ENCODE results near the gene AVP. TPM values are rescaled to one million over a fixed set of nuclear protein-coding genes. Genes with fewer than 3 reads are reported as not detected.
"Not testable (repeated sequence)": the region's sequence is repeated elsewhere in the genome, so short reads cannot be mapped to it uniquely, and the experiment has no call there.

Gene AVP
- total RNA-seq, 1 donor from 2014 or later: not detected

DNA sequence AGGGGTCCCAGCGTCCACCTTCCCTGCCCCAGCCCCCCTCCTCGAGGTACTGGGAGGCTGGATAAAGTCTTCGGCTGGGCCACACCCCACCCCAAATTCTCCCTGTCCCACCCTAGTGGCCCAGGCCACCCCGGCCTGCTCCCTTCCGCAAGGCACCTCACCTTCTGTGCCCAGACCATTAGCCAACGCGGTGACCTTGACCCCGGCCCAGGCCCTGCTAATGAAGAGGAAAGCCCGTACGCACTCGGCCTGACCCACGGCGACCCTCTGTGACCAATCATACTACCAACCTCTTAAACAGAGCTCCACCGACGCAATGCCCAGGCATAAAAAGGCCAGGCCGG is 13.3 kb downstream of the AVP start:
- Mint-ChIP-seq H3K27ac (no peak overlapping the region), H3K27me3 (peaks cover 42% of the 10 kb centered on the region), H3K4me1 (ENCODE audit: unreplicated experiment) (peaks cover 4% of the 10 kb centered on the region), H3K4me3 (no peak overlapping the region), H3K9me3 (no peaks in the 10 kb centered on the region), H3K36me3 (peaks cover 5% of the 10 kb centered on the region)
- no peak for TF ChIP-seq CTCF (conservative IDR thresholded peaks at IDR 0.05)
- DNase-seq (ENCODE audit: extremely low spot score, unreplicated experiment): no peak

- Mint-ChIP-seq H3K4me3 (peak overlapping the region; percentile 78), H3K4me1 (ENCODE audit: unreplicated experiment) (peaks cover 4% of the 10 kb centered on the region), H3K36me3 (peaks cover 5% of the 10 kb centered on the region), H3K27ac (no peak overlapping the region), H3K27me3 (peaks cover 42% of the 10 kb centered on the region), H3K9me3 (no peaks in the 10 kb centered on the region)
- no peak for DNase-seq (ENCODE audit: extremely low spot score, unreplicated experiment)
- no peak for TF ChIP-seq CTCF (conservative IDR thresholded peaks at IDR 0.05)
These were observed 13.8 kb downstream of the AVP start for GRCh38 chr20:3070725-3071124.

DNA sequence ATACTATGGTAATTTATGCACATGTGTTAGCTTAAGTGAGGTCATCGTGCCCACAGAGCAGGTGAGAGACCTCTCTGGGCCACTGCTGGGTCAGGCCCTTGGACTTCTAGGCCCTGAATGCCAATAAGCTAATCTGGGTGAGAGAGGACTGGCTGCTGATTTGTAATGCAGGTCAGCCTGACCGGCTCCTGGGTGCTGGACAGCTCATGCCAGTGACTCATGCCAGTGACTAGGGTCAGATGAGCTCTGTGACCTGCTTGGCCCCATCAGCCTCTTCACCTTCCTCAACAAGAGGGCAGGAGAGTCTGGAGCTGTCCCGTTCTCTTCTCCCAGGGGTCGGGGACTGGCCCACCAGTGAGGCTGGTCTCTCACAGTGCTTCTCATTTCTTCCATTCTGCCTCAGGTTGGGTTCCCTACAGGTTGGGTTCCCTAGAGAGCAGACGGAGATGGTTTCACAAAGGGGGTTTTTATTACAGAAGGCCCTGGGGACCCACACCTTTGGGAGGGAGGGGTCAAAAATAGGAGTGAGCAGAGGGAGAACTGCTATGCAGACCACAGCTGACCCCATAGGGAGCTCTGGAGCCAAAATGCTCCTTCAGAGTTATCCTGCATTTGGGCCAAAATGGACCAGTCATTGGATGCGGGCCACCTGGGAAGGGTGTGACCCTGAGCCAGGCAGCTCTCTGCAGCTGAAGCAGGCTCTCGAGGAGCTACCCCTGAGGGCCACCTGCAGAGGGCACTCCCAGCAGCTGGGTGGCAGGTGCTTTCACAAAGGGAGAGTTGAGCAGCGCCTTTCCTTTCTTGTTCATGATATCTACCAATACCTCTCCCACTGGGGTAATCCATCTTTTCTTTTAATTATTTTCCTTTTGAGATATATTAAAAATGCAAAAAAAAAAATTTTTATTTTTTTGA is 15.3 kb downstream of the AVP start:
- Mint-ChIP-seq H3K27ac (no peak overlapping the region), H3K4me3 (no peak overlapping the region), H3K36me3 (peaks cover 5% of the 10 kb centered on the region), H3K27me3 (peaks cover 39% of the 10 kb centered on the region), H3K4me1 (ENCODE audit: unreplicated experiment) (no peaks in the 10 kb centered on the region), H3K9me3 (no peaks in the 10 kb centered on the region)
- no peak for TF ChIP-seq CTCF (conservative IDR thresholded peaks at IDR 0.05)
- DNase-seq (ENCODE audit: extremely low spot score, unreplicated experiment): no peak

DNA sequence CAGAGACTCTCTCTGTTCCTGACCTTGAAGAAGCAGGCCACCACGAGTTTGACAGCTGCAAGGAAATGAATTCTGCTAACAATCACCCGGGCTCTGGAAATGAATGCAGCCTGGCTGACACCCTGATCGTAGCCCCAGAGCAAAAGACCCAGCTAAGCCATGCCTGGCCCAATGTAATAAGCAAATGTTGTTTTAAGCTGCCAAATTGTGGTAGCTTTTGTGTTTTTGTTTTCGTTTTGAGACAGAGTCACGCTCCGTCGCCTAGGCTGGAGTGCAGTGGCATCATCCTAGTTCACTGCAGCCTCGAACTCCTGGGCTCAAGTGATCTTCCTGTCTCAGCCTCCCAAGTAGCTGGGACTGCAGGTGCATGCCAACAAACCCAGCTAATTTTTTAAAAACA is 16.4 kb downstream of the AVP start:
- peaks cover 34% of the 10 kb centered on the region for H3K27me3 Mint-ChIP-seq
- peaks cover 5% of the 10 kb centered on the region for H3K36me3 Mint-ChIP-seq
- H3K9me3 Mint-ChIP-seq: no peaks in the 10 kb centered on the region
- no peaks in the 10 kb centered on the region for H3K4me1 Mint-ChIP-seq (ENCODE audit: unreplicated experiment)
- no peak for DNase-seq (ENCODE audit: extremely low spot score, unreplicated experiment)
- H3K4me3 Mint-ChIP-seq: no peak overlapping the region
- TF ChIP-seq CTCF (conservative IDR thresholded peaks at IDR 0.05): no peak
- no peak overlapping the region for H3K27ac Mint-ChIP-seq

DNA sequence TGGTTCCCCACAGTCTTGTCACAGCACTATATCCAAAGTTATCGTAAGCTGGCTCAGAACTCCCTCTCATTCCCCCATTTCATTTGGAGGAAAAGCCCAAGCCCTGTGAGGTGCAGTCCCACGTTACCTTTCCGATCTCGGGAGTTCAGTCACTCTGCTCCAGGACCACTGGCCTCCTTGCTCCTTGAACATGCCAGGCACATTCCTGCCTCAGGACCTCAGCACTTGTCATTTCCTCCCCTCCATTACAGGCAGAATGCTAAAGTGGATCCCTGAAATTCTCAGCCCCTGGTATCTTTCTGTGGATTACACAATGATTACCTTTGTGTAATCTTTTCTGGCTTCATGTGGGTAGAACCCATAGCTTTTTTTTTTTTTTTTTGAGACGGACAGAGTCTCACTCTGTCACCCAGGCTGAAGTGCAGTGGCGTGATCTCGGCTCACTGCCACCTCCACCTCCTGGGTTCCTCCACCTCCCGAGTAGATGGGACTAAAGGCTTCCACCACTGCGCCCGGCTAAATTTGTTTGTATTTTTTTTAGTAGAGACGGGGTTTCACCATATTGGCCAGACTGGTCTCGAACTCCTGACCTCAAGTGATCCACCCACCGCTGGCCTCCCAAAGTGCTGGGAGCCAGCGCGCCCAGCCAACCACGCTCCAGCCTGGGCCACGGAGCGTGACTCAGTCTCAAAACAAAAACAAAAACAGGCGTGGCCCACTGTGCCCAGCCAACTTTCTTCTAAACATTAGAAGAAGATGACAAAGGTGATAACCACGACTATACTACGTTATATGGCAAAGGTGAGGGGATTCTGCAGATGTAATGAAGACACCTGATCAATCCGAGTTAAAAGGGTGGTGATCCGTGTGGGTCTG is 17.1 kb downstream of the AVP start:
- Mint-ChIP-seq H3K9me3 (no peaks in the 10 kb centered on the region), H3K4me3 (no peak overlapping the region), H3K27me3 (peaks cover 28% of the 10 kb centered on the region), H3K4me1 (ENCODE audit: unreplicated experiment) (no peaks in the 10 kb centered on the region), H3K36me3 (peaks cover 5% of the 10 kb centered on the region), H3K27ac (no peak overlapping the region)
- no peak for TF ChIP-seq CTCF (conservative IDR thresholded peaks at IDR 0.05)
- DNase-seq (ENCODE audit: extremely low spot score, unreplicated experiment): no peak

- not testable (repeated sequence) for H3K4me3 Mint-ChIP-seq; H3K9me3 Mint-ChIP-seq; H3K36me3 Mint-ChIP-seq; H3K4me1 Mint-ChIP-seq (ENCODE audit: unreplicated experiment); DNase-seq (ENCODE audit: extremely low spot score, unreplicated experiment); H3K27ac Mint-ChIP-seq
- peaks cover 14% of the 10 kb centered on the region for H3K27me3 Mint-ChIP-seq
These were observed 20.4 kb downstream of the AVP start for GRCh38 chr20:3064119-3064518.

Data from type B pancreatic cell (in vitro differentiated cells).